COLO668 (cell line): ENCODE data around the gene CGB2.

Experiments used
- DNase-seq: peaks from one replicate; lab custom pipeline; 2025; ENCODE audit not compliant: unreplicated experiment; lab: John Stamatoyannopoulos, UW

Gene CGB2

GRCh38 chr19:49031642-49032301 is at the start of gene CGB2:
TSS of gene CGB2 (plus strand) at chr19:49031890. CDS start at chr19:49032096, 206 bp downstream.
- DNase-seq = peak; percentile 23

GRCh38 chr19:48982280-48982679 is 49.4 kb upstream of the CGB2 start:
- no peak for DNase-seq

GRCh38 chr19:48985711-48986110 is 46.0 kb upstream of the CGB2 start:
- no peak for DNase-seq

GRCh38 chr19:48986211-48986610 is 45.5 kb upstream of the CGB2 start:
- DNase-seq = no peak

- DNase-seq = no peak
These were observed 44.4 kb upstream of the CGB2 start for GRCh38 chr19:48987323-48987722.

- DNase-seq = no peak
These were observed 43.4 kb upstream of the CGB2 start for GRCh38 chr19:48988286-48988685.

- no peak for DNase-seq
These were observed 42.8 kb upstream of the CGB2 start for GRCh38 chr19:48988860-48989259.

GRCh38 chr19:48989701-48990291 is 41.9 kb upstream of the CGB2 start:
- no peak for DNase-seq

GRCh38 chr19:48990400-48990799 is 41.3 kb upstream of the CGB2 start:
- no peak for DNase-seq

- DNase-seq = no peak
These were observed 40.6 kb upstream of the CGB2 start for GRCh38 chr19:48991011-48991609.

- DNase-seq = no peak
These were observed 39.7 kb upstream of the CGB2 start for GRCh38 chr19:48991873-48992580.

GRCh38 chr19:48992581-48993174 is 39.0 kb upstream of the CGB2 start:
- DNase-seq = peak; percentile 43

GRCh38 chr19:48993175-48994034 is 38.3 kb upstream of the CGB2 start, which contains the start of the genes GYS1 and RUVBL2:
TSS of gene GYS1 (minus strand) at chr19:48993309. CDS start at chr19:48993112, 197 bp downstream.
TSS of gene RUVBL2 (plus strand) at chr19:48993887. CDS start at chr19:48993912, 25 bp downstream.
- DNase-seq = peak; percentile 99

- no peak for DNase-seq
These were observed 37.7 kb upstream of the CGB2 start for GRCh38 chr19:48994035-48994386.

GRCh38 chr19:48997972-48998371 is 33.7 kb upstream of the CGB2 start:
- peak; percentile 64 for DNase-seq

GRCh38 chr19:48999481-49000325 is 32.0 kb upstream of the CGB2 start:
- peak; percentile 48 for DNase-seq

- no peak for DNase-seq
These were observed 27.6 kb upstream of the CGB2 start for GRCh38 chr19:49004133-49004532.

GRCh38 chr19:49004964-49005614 is 26.6 kb upstream of the CGB2 start:
- DNase-seq = no peak

- no peak for DNase-seq
These were observed 24.8 kb upstream of the CGB2 start for GRCh38 chr19:49006905-49007304.
